HG03039 (cell line): ENCODE data around the gene MYOD1.

Source experiments
- ATAC-seq: cut with Tn5 transposase; IDR thresholded peaks from one replicate; pipeline ENCODE4 v1.9.1; 2021; ENCODE audit warnings: mild to moderate bottlenecking, moderate library complexity; ENCODE audit not compliant: unreplicated experiment

The MYOD1 gene

GRCh38 chr11:17719028-17719937, at the start of gene MYOD1:
MYOD1 (plus strand) TSS chr11:17719571; CDS start chr11:17719783, 212 bp downstream.
- no peak for ATAC-seq

- ATAC-seq = no peak
Measured at GRCh38 chr11:17672469-17672868, 46.9 kb upstream of the MYOD1 start.

GRCh38 chr11:17673951-17674350, 45.4 kb upstream of the MYOD1 start:
- no peak for ATAC-seq

GRCh38 chr11:17682848-17683247, 36.5 kb upstream of the MYOD1 start:
- no peak for ATAC-seq

DNA sequence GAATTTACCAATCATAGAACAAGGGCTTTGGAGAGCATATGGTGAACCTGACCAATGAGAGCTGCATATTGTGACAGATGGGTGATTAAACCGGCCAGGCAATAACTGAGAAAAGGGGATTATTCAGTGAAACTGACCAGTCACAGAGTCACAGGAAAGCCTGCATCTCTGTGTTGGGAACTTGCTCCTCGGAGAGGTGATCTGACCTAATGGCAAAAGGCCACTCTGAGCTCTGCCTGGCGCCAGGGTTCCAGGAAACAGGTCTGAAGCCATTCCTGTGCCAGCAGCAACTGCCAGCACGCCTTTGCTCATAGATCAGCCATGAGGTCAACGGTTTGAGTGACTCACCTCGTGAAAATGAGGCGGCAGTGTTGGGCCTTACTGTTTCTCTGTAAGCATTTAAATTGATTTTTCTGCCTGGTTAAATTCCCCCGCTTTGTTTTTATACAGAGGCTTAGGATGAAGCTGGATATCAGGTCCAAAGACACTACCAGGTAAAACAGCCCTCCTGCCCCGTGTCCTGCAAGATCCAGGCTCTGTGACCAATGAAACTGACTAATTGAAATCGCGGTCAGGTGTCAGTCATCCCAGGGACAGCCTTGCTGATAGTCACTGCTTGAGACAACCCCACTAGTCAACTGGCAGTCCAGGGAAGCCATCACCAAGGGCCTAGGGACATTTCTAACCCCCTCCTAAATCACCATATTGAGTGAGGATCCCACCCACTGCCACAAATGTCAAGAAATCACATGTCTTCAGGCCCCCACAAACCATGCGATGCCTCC, 35.8 kb upstream of the MYOD1 start:
- ATAC-seq = no peak

GRCh38 chr11:17684550-17684949, 34.8 kb upstream of the MYOD1 start:
- no peak for ATAC-seq

DNA sequence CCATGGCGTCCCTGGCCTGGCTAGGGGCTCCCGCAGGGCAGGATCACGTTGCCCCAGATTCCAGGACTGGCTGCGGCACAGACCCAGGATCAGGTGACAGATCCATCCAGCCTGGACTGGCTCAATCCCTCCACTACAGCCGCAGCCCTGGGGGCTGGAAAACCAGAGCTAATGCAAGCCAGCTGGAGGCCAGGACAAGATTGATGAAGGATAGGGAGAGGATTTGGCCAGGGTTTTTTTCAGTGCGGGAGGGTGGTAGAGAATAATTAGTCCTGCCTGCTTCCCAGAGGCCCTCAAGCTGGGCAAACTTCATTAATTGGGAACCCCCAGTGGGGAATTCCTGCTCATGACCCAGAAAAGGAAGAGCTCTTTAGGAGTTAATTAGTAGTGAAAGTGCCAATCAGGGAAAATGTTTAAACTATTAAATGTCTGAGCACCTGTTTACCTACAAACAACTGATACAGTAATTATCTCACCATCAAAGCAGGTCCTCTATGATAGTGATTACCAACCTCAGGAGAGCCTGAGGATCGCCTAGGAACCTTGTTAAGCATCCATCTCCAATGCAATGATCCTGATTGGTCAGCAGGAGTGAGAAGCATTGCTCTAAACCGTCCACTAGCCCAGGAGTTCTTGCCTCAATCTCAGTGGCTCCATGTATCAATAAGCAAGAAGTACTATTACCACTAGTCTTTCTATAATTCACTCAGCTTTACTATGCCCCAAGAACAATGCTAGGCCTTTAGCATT, 33.0 kb upstream of the MYOD1 start:
- no peak for ATAC-seq

DNA sequence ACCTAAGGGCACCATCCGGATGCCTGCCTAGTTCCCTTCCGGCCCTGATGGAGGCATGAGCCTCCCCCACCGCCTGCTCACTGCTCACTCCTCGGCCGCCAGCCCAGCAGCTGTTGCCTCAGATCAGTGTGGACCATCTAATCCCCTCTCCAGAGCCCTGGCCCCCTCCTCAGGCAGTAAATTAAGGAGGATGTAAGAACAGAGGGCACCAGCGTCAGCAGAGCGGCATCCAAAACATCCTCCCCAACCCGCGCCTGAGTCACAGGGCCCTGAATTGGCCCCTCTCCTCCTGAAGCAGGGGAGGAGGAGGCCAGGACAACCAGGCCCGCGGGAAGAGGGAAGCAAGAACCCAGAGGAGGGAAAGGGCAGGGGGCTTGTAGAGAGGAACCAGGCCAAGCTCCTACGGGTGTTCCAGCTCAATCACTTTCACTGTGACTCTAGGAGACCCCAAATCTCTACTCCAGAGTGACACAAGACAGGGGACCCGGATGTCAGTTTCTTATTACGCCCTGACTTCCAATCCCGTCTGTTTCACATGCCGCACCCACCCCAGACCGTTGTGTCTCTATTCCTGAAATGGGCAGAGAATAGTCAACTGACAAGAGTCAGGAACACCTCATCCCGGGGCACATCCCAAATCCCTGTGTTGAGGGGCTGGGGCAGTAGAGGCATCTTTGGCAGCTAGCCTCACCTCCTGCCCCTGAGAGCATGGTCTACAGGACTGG, 31.3 kb upstream of the MYOD1 start:
- no peak for ATAC-seq

- ATAC-seq = no peak
Measured at GRCh38 chr11:17691550-17691949, 27.8 kb upstream of the MYOD1 start.

- ATAC-seq = no peak
Measured at GRCh38 chr11:17691976-17692375, 27.4 kb upstream of the MYOD1 start.

- ATAC-seq = no peak
Measured at GRCh38 chr11:17692931-17693330, 26.4 kb upstream of the MYOD1 start.

GRCh38 chr11:17693531-17693930, 25.8 kb upstream of the MYOD1 start:
- ATAC-seq = no peak

GRCh38 chr11:17694494-17695110, 24.8 kb upstream of the MYOD1 start:
- no peak for ATAC-seq

- ATAC-seq = no peak
Measured at GRCh38 chr11:17695454-17696441, 23.6 kb upstream of the MYOD1 start.

- no peak for ATAC-seq
Measured at GRCh38 chr11:17696741-17697140, 22.6 kb upstream of the MYOD1 start.

DNA sequence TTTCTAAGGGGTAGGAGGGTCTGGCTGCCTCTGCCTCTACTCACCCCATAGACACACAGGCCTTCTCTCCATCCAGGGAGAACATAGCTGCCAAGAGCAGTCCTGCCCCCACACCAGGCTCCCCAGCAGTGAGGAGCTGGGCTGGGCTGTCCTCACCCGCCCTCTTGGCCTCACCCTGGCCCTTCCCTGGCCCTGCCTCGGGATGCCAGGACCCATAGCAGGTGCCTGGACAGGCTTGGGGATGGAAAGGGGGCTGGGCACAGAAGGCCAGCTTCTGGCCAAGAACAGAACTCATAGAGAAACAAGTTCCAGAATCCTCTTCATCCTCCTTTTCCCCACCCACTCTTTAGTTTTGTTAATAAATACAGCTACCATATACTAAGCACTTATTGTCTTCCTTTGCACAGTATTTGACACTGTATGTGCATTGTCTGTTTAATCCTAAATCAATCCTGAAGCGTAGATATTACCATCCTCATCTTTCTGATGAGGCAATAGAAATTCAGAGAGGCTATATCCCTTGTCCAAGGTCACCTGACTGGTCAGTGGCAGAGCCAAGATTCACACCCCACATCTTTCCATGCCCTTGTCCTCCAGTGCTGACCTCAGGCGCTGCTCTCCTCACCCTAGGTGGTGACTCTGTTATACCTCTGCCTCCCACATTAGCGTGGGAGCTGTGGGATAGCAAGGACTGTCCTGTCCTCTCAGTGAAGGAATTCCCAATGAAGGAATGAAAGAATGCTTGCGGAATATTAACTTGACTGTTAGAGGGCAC, 22.0 kb upstream of the MYOD1 start:
- no peak for ATAC-seq

DNA sequence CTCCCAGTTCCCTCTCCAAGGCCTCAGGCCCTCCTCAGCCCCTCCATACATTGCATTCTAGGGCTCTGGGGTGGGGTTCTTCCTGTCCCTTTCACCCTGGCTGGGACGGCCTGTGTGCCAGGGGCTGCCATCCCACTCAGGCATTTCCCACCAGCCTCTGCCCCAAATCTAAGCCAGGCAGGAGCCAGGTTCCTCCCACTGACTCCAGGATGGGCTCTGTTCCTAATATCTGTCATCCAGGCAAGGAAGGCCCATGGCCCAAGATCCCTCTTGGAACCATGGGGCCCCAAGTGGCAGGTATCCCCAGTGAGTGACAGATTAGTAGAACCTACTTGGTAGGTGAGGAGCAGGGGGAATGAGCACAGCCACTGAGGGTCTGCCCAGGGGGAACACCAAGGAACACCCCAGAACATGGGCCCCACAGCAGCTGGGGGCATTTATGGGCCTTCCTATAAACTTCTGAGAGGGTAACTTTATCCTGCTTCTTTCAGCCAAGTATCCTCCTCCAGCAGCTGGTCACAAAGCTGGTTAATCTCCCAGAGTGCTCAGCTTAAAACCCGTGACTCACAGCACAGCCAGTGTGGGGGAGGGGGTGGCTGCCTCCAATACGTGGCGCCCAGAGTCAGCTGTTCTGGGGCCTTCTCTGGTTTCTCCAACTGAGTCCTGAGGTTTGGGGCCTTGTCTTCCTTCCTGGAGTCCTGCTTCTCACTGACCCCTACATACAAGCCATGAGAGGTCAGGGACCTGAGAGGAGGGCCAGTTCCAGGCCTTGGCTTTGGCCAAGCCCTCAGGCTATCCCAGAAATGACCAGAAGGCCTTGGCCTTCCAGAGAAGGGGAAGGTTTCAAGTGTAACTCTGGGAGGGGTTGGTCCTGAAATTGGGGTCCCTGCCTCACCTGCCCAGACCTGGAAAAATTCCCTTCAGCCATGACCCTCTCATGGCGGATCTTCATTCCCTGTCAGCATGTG, 19.9 kb upstream of the MYOD1 start:
- ATAC-seq = no peak
